GM12874 (cell line): ENCODE data around the gene SUPT3H.

Experiments used
- CTCF ChIP-seq: IDR thresholded peaks from 2 replicates; pipeline ENCODE4 v1.5.1; 2011; ENCODE audit warnings: low read depth, mild to moderate bottlenecking, control low read depth, low read length, moderate library complexity; ENCODE audit not compliant: insufficient read depth

SUPT3H gene

GRCh38 chr6:45047573-45047972 is 330.2 kb downstream of the SUPT3H start:
- no peak for TF ChIP-seq CTCF

- TF ChIP-seq CTCF, result no peak
Observed at GRCh38 chr6:45045253-45045601, 332.5 kb downstream of the SUPT3H start.

GRCh38 chr6:45044510-45045252 is 333.1 kb downstream of the SUPT3H start:
- TF ChIP-seq CTCF, result no peak

- no peak for TF ChIP-seq CTCF
Observed at GRCh38 chr6:45044086-45044485, 333.6 kb downstream of the SUPT3H start.

GRCh38 chr6:45038226-45038625 is 339.5 kb downstream of the SUPT3H start:
- TF ChIP-seq CTCF, result no peak

- TF ChIP-seq CTCF, result no peak
Observed at GRCh38 chr6:45036103-45036502, 341.6 kb downstream of the SUPT3H start.

GRCh38 chr6:45032426-45032825 is 345.3 kb downstream of the SUPT3H start:
- TF ChIP-seq CTCF, result no peak

GRCh38 chr6:45031601-45032000 is 346.1 kb downstream of the SUPT3H start:
- TF ChIP-seq CTCF, result no peak
